HG03558 (cell line): ENCODE results near the gene TLX2.

ENCODE experiments used
- ATAC-seq: cut with Tn5 transposase; IDR thresholded peaks from one replicate; pipeline ENCODE4 v1.9.1; 2021; ENCODE audit warnings: moderate number of reproducible peaks; ENCODE audit not compliant: unreplicated experiment; ENCODE audit errors: extremely low read depth

Gene TLX2

GRCh38 chr2:74530239-74531187 is 16.3 kb downstream of the TLX2 start:
- no peak for ATAC-seq

DNA sequence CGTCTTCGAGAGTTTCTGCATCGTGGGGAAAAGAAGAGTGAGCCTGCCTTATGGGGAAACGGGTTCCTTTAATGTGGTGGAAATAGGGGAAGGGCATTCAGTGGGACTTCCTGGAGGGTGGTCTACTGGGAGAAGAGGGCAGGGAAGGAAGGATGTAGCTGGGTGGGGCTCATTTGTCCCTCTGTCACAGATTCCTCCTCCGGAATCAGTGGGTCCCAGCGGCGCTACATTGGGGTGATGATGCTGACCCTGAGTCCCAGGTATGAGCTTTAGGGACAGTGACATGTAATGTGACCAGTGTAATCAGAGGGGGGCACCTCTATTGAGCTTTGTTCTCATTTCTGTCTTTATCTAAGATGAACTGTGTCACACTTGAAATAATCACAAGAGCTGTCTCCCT is 17.4 kb downstream of the TLX2 start:
- ATAC-seq: no peak

DNA sequence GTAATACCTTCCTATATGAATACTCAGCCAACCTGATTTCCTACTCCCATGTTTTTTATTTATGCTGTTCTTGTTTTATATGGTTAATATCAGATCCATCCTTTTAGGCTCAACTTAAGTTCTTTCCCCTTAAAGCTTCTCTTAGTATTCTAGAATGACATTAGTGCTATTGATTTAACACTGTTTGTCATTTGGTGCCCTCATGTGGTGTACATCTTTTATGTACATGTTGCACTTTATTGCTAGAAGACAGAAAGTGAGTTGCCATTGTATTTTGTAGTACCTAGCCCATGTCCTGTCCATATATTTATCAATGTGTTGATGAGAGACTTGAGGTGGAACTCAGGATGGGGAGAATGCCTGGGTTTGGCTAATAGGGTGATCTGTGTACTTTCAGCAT is 18.0 kb downstream of the TLX2 start:
- ATAC-seq: no peak

GRCh38 chr2:74533464-74533863 is 19.2 kb downstream of the TLX2 start:
- no peak for ATAC-seq

DNA sequence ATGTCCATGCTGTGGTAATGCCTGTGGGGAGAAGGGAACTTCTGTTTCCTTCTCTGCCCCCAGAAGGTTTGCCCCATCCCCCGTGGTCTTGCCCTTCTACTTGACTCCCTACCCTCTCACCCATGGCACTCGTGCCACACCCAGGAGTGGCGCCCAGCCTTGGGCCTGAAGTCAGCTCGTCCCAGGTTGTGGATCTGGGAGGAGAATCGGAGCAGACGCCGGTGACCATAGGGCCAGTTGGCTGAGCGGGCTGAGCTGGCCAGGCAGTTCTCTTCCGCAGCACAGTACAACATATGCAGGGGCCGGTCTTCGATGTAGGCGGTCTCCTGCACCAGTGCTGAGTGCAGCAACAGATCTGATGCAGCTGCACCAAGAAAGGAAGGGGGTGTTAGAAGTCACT is 20.2 kb downstream of the TLX2 start:
- no peak for ATAC-seq

DNA sequence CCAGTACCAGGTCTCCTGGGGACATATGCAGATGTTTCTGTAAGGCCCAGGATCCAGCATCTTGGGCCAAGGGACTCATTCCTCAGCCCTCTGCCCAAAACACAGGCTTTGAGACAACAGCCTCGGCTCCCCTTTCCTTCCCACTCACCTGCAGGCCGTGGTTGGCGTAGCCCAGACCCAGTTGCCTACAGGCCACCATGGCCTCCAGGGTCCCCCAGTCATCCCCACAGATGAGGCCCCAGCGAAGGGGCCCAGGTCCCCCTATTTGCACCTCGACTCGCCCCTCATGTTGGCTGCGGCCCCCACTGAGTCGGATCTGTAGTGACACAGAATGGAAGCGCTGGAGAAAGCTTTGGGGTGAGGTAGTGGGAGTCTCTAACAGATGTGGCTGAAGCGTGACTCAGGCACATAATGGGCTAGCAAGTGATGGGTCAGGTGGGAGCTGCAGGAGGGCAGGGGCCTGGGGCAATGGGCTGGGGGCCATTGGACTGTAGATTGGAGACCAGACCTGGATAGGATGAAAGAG is 21.3 kb downstream of the TLX2 start:
- no peak for ATAC-seq

DNA sequence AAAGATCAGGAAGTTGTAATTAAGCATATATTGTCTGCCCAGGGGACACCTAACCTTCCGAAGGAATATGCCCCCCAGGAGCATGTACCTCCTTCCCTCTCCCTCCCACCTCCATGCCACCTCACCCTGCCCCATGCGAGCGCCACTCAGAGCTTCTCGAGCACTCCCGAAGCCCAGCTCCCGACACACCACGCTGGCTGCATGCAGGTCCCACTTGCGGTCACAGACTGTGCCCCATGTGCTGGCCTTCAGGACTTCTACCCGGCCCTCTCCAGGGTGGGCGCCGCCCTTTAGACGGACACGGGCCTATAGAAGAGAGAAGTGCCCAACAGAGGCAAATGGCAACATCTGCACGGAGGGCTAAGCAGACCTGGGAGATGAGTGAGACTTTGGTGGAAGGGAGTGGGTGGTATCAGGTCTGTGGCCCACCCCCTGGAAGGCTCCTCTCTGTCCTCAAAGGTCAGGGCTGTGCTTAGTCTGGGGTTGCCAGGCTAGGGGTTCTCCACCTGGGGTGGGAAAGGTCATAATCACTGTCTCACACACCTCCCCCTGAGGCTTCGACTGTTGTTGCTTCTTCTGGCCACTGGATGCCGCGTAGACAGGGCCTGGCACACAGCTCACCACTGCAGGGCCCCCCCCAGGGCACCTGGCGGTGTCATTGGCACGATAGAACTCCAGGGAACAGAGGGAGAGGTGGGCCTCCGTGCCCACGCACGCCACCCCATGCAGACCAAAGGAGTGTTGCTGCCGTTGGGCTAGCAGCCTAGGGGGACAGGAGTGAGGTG is 22.1 kb downstream of the TLX2 start:
- no peak for ATAC-seq

- ATAC-seq: no peak
These were observed 22.9 kb downstream of the TLX2 start for GRCh38 chr2:74537140-74537539.

GRCh38 chr2:74538881-74539339 is 24.7 kb downstream of the TLX2 start:
- no peak for ATAC-seq

GRCh38 chr2:74540291-74540690 is 26.0 kb downstream of the TLX2 start:
- no peak for ATAC-seq

DNA sequence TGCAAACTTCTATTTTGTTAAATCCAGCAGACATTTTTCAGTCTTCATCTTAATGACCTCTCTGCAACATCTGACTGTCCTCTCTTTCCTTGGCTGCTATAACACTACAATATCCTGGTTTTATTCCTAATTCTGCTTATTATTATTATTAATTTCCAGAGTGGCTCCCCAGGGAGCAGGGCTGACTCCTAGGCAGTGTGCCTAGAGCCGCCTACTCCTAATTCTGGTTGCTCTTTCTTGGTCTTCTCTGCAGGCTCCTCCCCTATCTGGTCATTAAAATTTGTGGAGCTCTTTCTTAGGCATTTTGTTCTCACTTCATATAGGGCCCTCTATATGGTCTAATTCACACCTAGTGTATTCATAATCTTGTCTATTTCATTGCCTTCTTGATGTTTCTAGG is 28.7 kb downstream of the TLX2 start:
- ATAC-seq: no peak

DNA sequence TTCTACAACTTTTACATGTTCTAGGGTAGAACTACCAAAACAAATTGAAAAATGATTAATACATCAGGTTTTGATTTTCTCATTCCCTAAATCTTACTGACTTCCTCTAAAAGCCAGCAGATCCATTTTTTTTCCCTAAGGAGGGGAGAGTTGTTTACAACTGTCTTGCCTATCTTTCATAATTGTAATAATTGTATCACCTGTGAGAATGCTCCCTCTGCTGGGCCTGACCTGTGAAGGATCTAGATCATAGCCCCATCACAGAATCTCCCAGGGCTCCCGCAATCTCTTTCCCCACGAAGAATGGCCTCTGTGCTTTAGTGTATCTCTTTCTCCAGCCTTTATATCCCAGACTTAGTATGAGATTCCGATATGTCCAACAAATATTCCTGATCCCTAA is 30.4 kb downstream of the TLX2 start:
- ATAC-seq: no peak

DNA sequence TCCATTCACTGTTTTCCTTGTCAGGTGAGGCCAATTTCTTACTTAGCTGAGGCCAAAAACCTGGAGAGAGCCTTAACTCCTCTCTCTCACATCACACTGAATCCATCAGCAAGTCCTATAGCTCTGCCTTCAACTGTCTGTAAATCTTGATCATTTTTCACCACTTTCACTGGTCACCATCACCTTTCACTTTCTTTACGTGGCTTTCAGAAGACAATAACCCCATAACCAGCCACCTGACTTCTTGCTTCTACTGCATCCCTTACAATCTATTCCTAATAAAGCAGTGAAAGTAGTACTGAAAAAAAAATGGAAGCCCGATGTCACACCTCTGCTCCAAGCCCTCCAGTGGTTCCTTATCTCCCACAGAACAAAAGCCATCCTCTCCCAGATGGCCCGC is 31.8 kb downstream of the TLX2 start:
- no peak for ATAC-seq

GRCh38 chr2:74548285-74548899 is 34.1 kb downstream of the TLX2 start:
- no peak for ATAC-seq

- ATAC-seq: no peak
These were observed 34.9 kb downstream of the TLX2 start for GRCh38 chr2:74548900-74549826.

DNA sequence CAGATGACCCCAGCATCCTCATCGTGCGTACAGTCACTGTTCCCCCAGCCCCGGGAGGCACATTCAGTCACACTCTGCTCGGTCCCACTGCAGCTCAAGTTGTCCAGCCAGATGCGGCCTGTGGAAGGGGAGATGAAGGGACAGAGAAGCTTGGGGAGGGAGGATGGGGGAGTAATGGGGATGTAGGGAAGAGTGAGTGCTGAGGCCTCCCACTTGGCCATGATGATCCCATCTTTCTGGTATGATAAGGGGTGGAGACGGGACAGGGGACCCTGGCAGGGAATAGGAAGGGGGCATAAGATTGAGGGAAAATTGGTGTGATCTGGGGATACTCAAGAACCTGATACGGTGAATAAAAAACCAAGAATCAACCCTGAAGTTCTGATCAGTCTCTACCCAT is 36.0 kb downstream of the TLX2 start:
- no peak for ATAC-seq

- no peak for ATAC-seq
These were observed 37.3 kb downstream of the TLX2 start for GRCh38 chr2:74551530-74551929.

GRCh38 chr2:74551942-74552913 is 38.0 kb downstream of the TLX2 start:
- no peak for ATAC-seq
